Kidney epithelial cell (primary cell): ENCODE measurements around the gene TRAPPC2. TPM values are rescaled to one million over a fixed set of nuclear protein-coding genes. Genes with fewer than 3 reads are reported as not detected.

ENCODE experiments used
- DNase-seq: peaks from one replicate; pipeline ENCODE4 v3.0.0-alpha.2; 2010; ENCODE audit warnings: low read depth
- H3K27me3 ChIP-seq: 2 replicates; pipeline ENCODE4 v1.6.0; 2011; ENCODE audit warnings: low read length; ENCODE audit not compliant: control insufficient read depth, insufficient read depth
- H3K36me3 ChIP-seq: 2 replicates; pipeline ENCODE4 v1.5.1; 2011; ENCODE audit warnings: low read length; ENCODE audit not compliant: control insufficient read depth, insufficient read depth
- H3K4me3 ChIP-seq: 2 replicates; pipeline ENCODE4 v1.5.1; 2011; ENCODE audit warnings: low read depth, mild to moderate bottlenecking, control low read depth, low read length
- CTCF ChIP-seq: IDR thresholded peaks from 2 replicates; pipeline ENCODE4 v1.5.1; 2011; ENCODE audit warnings: mild to moderate bottlenecking, moderate library complexity, low read length, control low read depth, inconsistent platforms; ENCODE audit not compliant: insufficient read depth, poor library complexity, severe bottlenecking
- total RNA-seq: library from RNA; depleted of rRNA; stranded (reverse); fragments of >200 nt; gene quantifications from 2 replicates; pipeline ENCODE4 v1.2.3, GENCODE V29; 2015

The TRAPPC2 gene
- total RNA-seq, 1 donor from 2014 or later, result 19.7 TPM

DNA sequence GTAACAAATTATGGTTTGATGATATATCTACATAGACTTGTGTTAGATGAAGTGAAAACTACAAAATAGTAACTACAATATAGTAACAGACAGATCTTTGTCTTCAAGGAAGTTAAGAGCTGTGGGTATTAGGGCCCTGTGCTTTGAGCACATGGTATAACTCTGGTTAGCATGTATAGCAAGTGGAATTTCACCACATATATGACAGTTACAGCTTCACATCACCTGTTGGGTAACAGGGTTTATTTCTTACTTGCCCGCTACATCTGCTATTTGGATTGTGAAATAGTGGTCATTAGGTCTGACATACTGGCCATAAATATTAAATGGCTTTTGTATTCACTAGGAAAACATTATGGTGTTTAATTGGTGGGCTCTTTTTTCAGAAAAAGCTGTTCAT lies 20.3 kb upstream of the TRAPPC2 start:
- TF ChIP-seq CTCF, result no peak
- no peak for DNase-seq
- peaks cover 1% of the 10 kb centered on the region for H3K36me3 ChIP-seq
- H3K27me3 ChIP-seq, result no peaks in the 10 kb centered on the region
- no peak overlapping the region for H3K4me3 ChIP-seq

- DNase-seq, result no peak
- Histone ChIP-seq H3K4me3 (no peak overlapping the region), H3K36me3 (peaks cover 1% of the 10 kb centered on the region), H3K27me3 (no peaks in the 10 kb centered on the region)
- TF ChIP-seq CTCF, result no peak
These were observed 18.2 kb upstream of the TRAPPC2 start for GRCh38 chrX:13752646-13753045.

- H3K27me3 ChIP-seq, result no peaks in the 10 kb centered on the region
- no peak for TF ChIP-seq CTCF
- H3K4me3 ChIP-seq, result no peak overlapping the region
- peaks cover 1% of the 10 kb centered on the region for H3K36me3 ChIP-seq
- no peak for DNase-seq
These were observed 17.7 kb upstream of the TRAPPC2 start for GRCh38 chrX:13752141-13752540.

DNA sequence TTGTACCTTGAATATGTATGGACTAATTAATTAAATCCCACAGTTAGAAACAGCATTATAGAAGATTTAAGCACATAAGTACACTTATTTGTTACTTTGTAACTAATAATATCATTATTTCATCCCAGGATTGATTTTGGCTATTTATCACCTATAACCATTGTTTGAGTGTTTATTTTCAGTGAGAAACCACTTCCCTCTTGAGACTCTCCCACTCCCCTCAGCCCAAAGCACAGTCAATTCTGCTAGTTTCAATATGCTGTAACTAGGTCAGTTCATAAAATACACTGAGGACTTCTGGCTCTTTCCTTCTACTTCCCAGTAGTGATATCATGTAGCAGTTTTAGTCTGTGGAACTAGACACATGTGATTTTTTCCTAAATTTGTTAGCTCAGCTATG lies 16.4 kb upstream of the TRAPPC2 start:
- no peaks in the 10 kb centered on the region for H3K27me3 ChIP-seq
- no peak for DNase-seq
- peaks cover 1% of the 10 kb centered on the region for H3K36me3 ChIP-seq
- TF ChIP-seq CTCF, result no peak
- no peak overlapping the region for H3K4me3 ChIP-seq

- TF ChIP-seq CTCF, result peak; percentile 77
- no peak for DNase-seq
- peaks cover 1% of the 10 kb centered on the region for H3K36me3 ChIP-seq
These were observed 15.8 kb upstream of the TRAPPC2 start for GRCh38 chrX:13750204-13750603.

DNA sequence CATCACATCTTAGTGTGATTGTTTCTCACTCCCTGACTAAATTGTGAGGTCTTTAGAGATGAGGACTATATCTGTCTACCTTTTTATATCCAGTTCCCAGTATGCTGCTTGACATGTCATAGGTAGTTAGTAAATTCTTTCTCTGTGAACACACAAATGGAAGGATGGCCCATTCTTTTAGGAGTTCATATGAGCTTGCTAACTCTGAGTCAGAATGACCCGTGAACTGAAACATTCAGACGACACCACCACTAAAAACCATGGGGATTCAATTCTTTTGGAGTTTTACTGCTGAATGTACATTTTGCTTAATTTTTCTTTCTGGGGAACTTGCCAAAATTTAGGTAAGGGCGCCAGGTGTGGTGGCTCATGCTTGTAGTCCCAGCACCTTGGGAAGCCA lies 14.1 kb upstream of the TRAPPC2 start:
- Histone ChIP-seq H3K36me3 (peaks cover 1% of the 10 kb centered on the region), H3K27me3 (no peaks in the 10 kb centered on the region), H3K4me3 (no peak overlapping the region)
- TF ChIP-seq CTCF, result no peak
- no peak for DNase-seq

More at GRCh38 chrX:13750204-13750603, 15.8 kb upstream of the TRAPPC2 start:
- Histone ChIP-seq H3K4me3 (no peak overlapping the region), H3K27me3 (no peaks in the 10 kb centered on the region)
